ENCODE measurements around the gene LHFPL4. TPM values are rescaled to one million over a fixed set of nuclear protein-coding genes. Genes with fewer than 3 reads are reported as not detected.

LHFPL4 gene
- total and polyA plus RNA-seq, 9 of the 15 experiments (the other 6 are each of a cell fraction or from before 2014, with no cell fraction given): not detected

GRCh38 chr3:9548991-9549390, 4.6 kb downstream of the LHFPL4 start:
- Histone ChIP-seq H3K9me3 (replicated peaks; ENCODE audit: control insufficient read depth, insufficient read depth, low read depth, low read length) (no peaks in the 10 kb centered on the region), H3K4me3 (no peak overlapping the region), H3K9ac (ENCODE audit: insufficient read depth in 1 of 2, low read depth in 2 of 2, low read length in 2 of 2) (no peak overlapping the region), H3K4me1 (replicated peaks in 1 of 2; ENCODE audit: control insufficient read depth in 2 of 2, insufficient read depth in 2 of 2, low read length in 2 of 2) (peaks cover 0 to 13% of the 10 kb centered on the region in 2 experiments; a peak in 1 of 5 replicates), H2AFZ (ENCODE audit: low read depth, low read length) (no peak overlapping the region), H3K4me2 (ENCODE audit: insufficient read depth, low read length) (no peak overlapping the region), H3K27me3 (ENCODE audit: control insufficient read depth in 2 of 2, insufficient read depth in 2 of 2, low read length in 2 of 2) (peaks cover 14 to 44% of the 10 kb centered on the region in 2 experiments), H3K36me3 (ENCODE audit: control insufficient read depth, insufficient read depth, low read length) (no peaks in the 10 kb centered on the region), H4K20me1 (replicated peaks; ENCODE audit: control insufficient read depth, insufficient read depth, low read length) (0 out of 2 replicates have a peak, but pooled peaks cover 3% of the 10 kb centered on the region), H3K27ac (ENCODE audit: extremely low read depth, low read depth, low read length) (no peak overlapping the region), H3K79me2 (ENCODE audit: control insufficient read depth, insufficient read depth, low read length) (no peaks in the 10 kb centered on the region), H3K9me1 (ENCODE audit: control insufficient read depth, insufficient read depth, low read length) (no peaks in the 10 kb centered on the region)
- under 1% methylated on average over 5 of the region's 5 CpGs for WGBS (ENCODE audit: insufficient coverage, low coverage, missing lambda C conversion rate)
- POLR2A ChIA-PET: interaction anchor here (1.3 kb wide), 1 partner anchor 23 kb away, joined by 4 read pairs; no protein-coding TSS in a partner anchor
- DNase-seq (ENCODE audit: extremely low read depth in 1 of 4, low spot score in 3 of 4): no peak
- no peak for ATAC-seq
- CTCF ChIA-PET (ENCODE audit: low intra/inter-chr PET ratio): no interaction called here
- no peak for FAIRE-seq
- BruUV-seq (replicated peaks): no TSS peak
- in situ Hi-C loops (cut with MboI): no loop called here
- intact Hi-C loops (cut with micrococcal nuclease): no loop called here
- peak; percentile 21; the same call in 1 of the 2 replicates for TF ChIP-seq MAFF (IDR thresholded peaks at IDR 0.05; ENCODE audit: low read length)
- TF ChIP-seq SUPT5H (IDR thresholded peaks at IDR 0.05): no peak
- no peak for TF ChIP-seq TCF7 (IDR thresholded peaks at IDR 0.05; ENCODE audit: borderline replicate concordance)
- TF ChIP-seq TSC22D4 (tag; IDR thresholded peaks at IDR 0.05): no peak
- TF ChIP-seq ZNF316 (IDR thresholded peaks at IDR 0.05): peak; percentile 83
- TF ChIP-seq CTCF (IDR thresholded peaks at IDR 0.05 in 2 of 3, conservative IDR thresholded peaks at IDR 0.05 in 1 of 3; ENCODE audit: insufficient read depth in 2 of 3, low read depth in 1 of 3, low read length in 3 of 3): no peak
- no peak for TF ChIP-seq SREBF2 (CRISPR knock-in tag; IDR thresholded peaks at IDR 0.05)
- TF ChIP-seq ETV1 (tag; conservative IDR thresholded peaks at IDR 0.05; ENCODE audit: low read depth): no peak
- TF ChIP-seq C11orf30 (IDR thresholded peaks at IDR 0.05; ENCODE audit: low read depth): peak; percentile 46; the same call in 1 of the 2 replicates
- no peak for TF ChIP-seq DDX20 (tag; IDR thresholded peaks at IDR 0.05; ENCODE audit: low read depth)
- TF ChIP-seq NFE2 (IDR thresholded peaks at IDR 0.05; ENCODE audit: low read depth): no peak
- TF ChIP-seq MAFG (tag; conservative IDR thresholded peaks at IDR 0.05): peak; percentile 51
- TF ChIP-seq SIN3B (IDR thresholded peaks at IDR 0.05; ENCODE audit: low read depth): no peak
- TF ChIP-seq ZNF586 (CRISPR knock-in tag; conservative IDR thresholded peaks at IDR 0.05): no peak
- TF ChIP-seq CREB3 (tag; conservative IDR thresholded peaks at IDR 0.05; ENCODE audit: low read depth): no peak
- TF ChIP-seq MYNN (IDR thresholded peaks at IDR 0.05): no peak
- TF ChIP-seq MYNN (CRISPR knock-in tag; IDR thresholded peaks at IDR 0.05): no peak
- no peak for TF ChIP-seq ZBTB17 (CRISPR knock-in tag; IDR thresholded peaks at IDR 0.05)
- TF ChIP-seq ZFP36 (IDR thresholded peaks at IDR 0.05; ENCODE audit: low read depth, low read length, partially characterized antibody): no peak
- TF ChIP-seq HDAC3 (IDR thresholded peaks at IDR 0.05; ENCODE audit: borderline replicate concordance, partially characterized antibody): no peak
- TF ChIP-seq MLLT1 (IDR thresholded peaks at IDR 0.05): no peak
- TF ChIP-seq THAP7 (CRISPR knock-in tag; IDR thresholded peaks at IDR 0.05): no peak

Data from K562 (cell line).